Body of pancreas (tissue), 4 donors: ENCODE results near the gene RAET1E.

Source experiments
- POLR2A ChIP-seq, 3 donors: fragments of 450-650 bp; IDR thresholded peaks; one replicate each; pipeline ENCODE4 v1.6.1; 2016; ENCODE audit warnings: antibody characterized with exemption in 3 of 3, mild to moderate bottlenecking in 2 of 3
- TF ChIP-seq, protein P1 (sequence below), 7 experiments: fragments of 450-650 bp in 4 of 7; fragments of 200-600 bp in 3 of 7; sonication (generic) in 3 of 7; IDR thresholded peaks; one replicate each; pipeline ENCODE4 v1.5.1; 2016 to 2019; ENCODE audit warnings: antibody characterized with exemption in 7 of 7

DNA sequence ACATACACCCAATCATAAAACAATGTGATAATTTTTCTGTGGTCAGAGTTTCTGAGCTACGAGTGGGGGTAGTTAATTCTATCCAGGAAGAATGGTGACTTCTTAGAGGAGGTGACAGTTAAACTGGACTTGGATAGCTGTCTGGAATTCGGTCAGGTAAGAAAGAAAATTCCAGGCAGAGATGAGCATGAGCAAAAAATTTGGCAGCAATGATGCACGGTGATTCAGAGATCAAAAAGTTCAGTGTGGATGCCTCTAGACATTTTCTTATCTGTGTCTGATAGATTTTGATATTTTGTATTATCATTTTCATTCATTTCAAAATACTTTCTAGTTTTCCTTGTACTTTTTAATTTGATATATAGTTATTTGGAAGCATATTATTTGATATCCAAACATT, 12.0 kb downstream of the RAET1E start:
- TF ChIP-seq, protein P1, sequence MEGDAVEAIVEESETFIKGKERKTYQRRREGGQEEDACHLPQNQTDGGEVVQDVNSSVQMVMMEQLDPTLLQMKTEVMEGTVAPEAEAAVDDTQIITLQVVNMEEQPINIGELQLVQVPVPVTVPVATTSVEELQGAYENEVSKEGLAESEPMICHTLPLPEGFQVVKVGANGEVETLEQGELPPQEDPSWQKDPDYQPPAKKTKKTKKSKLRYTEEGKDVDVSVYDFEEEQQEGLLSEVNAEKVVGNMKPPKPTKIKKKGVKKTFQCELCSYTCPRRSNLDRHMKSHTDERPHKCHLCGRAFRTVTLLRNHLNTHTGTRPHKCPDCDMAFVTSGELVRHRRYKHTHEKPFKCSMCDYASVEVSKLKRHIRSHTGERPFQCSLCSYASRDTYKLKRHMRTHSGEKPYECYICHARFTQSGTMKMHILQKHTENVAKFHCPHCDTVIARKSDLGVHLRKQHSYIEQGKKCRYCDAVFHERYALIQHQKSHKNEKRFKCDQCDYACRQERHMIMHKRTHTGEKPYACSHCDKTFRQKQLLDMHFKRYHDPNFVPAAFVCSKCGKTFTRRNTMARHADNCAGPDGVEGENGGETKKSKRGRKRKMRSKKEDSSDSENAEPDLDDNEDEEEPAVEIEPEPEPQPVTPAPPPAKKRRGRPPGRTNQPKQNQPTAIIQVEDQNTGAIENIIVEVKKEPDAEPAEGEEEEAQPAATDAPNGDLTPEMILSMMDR (IDR thresholded peaks at IDR 0.05) = no peak
- no peak for TF ChIP-seq POLR2A (IDR thresholded peaks at IDR 0.05)
